GM13976 (cell line): ENCODE data around the gene NBEA.

Experiments
- DNase-seq: peaks from one replicate; pipeline ENCODE4 v3.0.0; 2012; ENCODE audit warnings: low spot score
- in situ Hi-C: fragments of 300-500 bp; cut with MboI; formaldehyde crosslinking; loops from one replicate; pipeline ENCODE4 v1.12.0; 2022; ENCODE audit warnings: low sequenced_read_pairs, mixed read lengths, inconsistent platforms; ENCODE audit not compliant: unreplicated experiment
- TF ChIP-seq, protein P1 (sequence below): IDR thresholded peaks from 2 replicates; pipeline ENCODE4 v1.5.1; 2012; ENCODE audit warnings: borderline replicate concordance, mild to moderate bottlenecking; ENCODE audit not compliant: insufficient read depth; ENCODE audit errors: extremely low read depth, missing control alignments, control extremely low read depth

The NBEA gene

DNA sequence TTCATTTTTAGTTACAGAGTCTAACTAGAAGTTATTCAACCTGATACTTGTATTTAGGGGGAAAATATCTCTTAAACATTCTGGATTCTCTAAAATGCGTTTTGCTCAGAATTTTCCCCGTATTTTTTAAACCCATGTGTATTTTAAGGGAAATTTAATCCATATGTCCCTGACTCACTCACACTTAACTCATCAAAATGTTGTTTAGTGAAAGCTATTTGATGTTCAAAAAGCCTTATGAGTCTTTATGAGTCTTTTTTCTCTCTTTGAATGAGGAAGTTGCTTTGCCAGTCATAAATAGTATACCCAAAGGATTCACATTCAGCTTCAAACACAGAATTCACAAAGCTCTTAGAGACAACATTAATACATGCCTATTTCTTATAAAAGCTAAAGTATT lies 518.0 kb downstream of the NBEA start:
- in situ Hi-C loops = no loop called here
- DNase-seq = no peak
- TF ChIP-seq, protein P1, sequence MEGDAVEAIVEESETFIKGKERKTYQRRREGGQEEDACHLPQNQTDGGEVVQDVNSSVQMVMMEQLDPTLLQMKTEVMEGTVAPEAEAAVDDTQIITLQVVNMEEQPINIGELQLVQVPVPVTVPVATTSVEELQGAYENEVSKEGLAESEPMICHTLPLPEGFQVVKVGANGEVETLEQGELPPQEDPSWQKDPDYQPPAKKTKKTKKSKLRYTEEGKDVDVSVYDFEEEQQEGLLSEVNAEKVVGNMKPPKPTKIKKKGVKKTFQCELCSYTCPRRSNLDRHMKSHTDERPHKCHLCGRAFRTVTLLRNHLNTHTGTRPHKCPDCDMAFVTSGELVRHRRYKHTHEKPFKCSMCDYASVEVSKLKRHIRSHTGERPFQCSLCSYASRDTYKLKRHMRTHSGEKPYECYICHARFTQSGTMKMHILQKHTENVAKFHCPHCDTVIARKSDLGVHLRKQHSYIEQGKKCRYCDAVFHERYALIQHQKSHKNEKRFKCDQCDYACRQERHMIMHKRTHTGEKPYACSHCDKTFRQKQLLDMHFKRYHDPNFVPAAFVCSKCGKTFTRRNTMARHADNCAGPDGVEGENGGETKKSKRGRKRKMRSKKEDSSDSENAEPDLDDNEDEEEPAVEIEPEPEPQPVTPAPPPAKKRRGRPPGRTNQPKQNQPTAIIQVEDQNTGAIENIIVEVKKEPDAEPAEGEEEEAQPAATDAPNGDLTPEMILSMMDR = no peak

DNA sequence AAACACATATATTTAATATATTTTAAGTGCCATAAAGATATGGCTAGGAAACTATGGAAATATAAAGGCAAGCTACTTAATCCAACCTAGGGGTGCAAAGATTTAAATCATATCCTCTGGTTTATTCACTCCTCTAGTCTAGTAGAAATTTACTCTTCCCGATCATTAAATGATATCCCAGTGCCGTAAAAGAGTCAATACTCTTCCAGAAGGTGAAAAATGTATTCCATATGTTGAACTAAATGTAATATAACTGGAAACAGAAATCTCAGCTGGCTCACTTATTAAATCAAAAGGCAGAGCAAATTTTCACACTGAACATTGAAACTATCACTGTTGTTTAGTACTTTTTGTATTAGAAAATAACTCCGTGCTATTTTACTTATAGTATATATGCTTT lies 523.3 kb downstream of the NBEA start:
- TF ChIP-seq, protein P1 = no peak
- in situ Hi-C loops = no loop called here
- DNase-seq = no peak

DNA sequence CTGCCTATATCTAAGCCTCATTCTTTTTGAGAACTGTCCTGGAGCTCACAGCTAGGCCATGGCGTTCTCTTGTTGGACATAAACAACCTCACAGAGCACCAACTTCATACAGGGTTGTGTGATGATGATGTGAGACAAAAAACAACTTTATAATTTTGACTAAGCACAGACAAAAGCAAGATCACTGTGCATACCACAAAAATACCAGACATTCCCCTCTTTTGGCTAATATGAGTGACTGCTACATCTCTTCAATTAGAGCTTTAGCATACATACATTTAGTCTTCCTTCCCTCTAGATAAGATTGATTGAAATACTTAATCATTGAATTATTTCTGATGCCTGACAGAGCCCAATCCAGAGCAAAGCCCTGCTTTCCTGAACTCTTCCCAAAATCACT lies 526.1 kb downstream of the NBEA start:
- in situ Hi-C loops = no loop called here
- no peak for DNase-seq
- TF ChIP-seq, protein P1 = no peak

- in situ Hi-C loops = no loop called here
- no peak for DNase-seq
- TF ChIP-seq, protein P1 = no peak
Measured at GRCh38 chr13:35469806-35470525, 527.9 kb downstream of the NBEA start.

DNA sequence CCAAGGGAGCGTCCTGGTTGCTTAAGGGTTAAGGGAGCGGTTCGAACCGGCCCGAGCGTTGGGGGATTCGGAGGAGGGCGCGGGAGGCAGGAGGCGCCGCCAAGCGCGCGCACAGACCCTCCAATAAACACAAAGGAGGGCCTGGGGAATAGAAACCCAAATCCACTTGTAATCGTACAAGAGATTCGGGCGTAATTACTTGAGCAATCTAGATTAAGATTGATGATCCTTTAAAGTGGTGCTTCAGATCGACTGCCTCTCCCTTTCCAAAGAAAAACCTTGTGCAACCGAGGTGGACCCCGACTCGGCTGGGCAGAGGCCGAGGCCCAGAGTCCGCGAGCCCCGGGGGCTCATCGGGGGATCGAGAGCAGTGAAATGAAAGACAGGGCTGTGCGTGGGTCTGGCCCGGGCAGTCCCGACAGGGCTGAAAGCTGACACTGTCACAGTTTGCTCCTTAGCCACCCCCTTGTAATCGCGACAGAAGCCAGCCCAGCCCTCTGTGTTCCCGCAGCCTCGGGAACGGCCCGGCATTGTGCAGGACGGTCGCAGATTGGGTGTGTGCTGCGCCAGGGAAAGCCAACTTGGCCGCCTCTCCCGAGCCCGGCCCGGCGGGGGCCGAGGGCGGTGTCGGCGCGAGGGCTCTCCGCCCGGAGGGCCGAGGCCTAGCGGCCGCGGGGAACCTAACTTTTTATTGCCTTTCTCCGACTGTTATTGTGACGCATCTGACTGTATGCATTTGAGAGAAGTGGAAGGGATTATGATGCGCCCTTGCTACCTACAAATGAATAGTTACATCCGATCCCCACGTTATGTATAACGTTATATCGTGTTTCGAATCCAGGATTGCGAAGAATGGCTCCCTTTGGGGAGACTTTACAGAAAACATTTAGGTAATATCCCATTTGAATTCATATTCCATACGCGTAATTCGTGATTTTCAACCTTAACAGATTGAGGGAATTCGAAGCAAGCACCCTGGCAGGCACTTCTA lies 528.9 kb downstream of the NBEA start:
- TF ChIP-seq, protein P1 = no peak
- in situ Hi-C loops = no loop called here
- DNase-seq = no peak

- TF ChIP-seq, protein P1 = no peak
- DNase-seq = no peak
- in situ Hi-C loops = no loop called here
Measured at GRCh38 chr13:35471706-35472322, 529.7 kb downstream of the NBEA start.
